GM19099 (cell line): Measurements from ENCODE around the gene TSPYL1.

ENCODE experiments used
- POLR2A ChIP-seq: IDR thresholded peaks from 3 replicates; pipeline ENCODE4 v1.6.1; 2011; ENCODE audit warnings: low read depth; ENCODE audit not compliant: insufficient read length; ENCODE audit errors: extremely low read depth

Gene TSPYL1

GRCh38 chr6:116279232-116280160, at the start of gene TSPYL1:
Gene TSPYL1, minus strand, starts transcription at chr6:116279930. Its CDS starts 100 bp downstream, at chr6:116279830.
- TF ChIP-seq POLR2A, result peak; percentile 88

- TF ChIP-seq POLR2A, result no peak
These were observed 49.4 kb upstream of the TSPYL1 start for GRCh38 chr6:116329156-116329555.

- TF ChIP-seq POLR2A, result no peak
These were observed 48.8 kb upstream of the TSPYL1 start for GRCh38 chr6:116328528-116328903.

GRCh38 chr6:116327803-116328527, 48.2 kb upstream of the TSPYL1 start:
- no peak for TF ChIP-seq POLR2A

- TF ChIP-seq POLR2A, result no peak
These were observed 47.3 kb upstream of the TSPYL1 start for GRCh38 chr6:116326996-116327395.

GRCh38 chr6:116326181-116326671, 46.5 kb upstream of the TSPYL1 start:
- no peak for TF ChIP-seq POLR2A

GRCh38 chr6:116323863-116324262, 44.1 kb upstream of the TSPYL1 start:
- no peak for TF ChIP-seq POLR2A

- no peak for TF ChIP-seq POLR2A
These were observed 37.2 kb upstream of the TSPYL1 start for GRCh38 chr6:116316772-116317467.

- TF ChIP-seq POLR2A, result no peak
These were observed 35.1 kb upstream of the TSPYL1 start for GRCh38 chr6:116314878-116315277.

GRCh38 chr6:116314218-116314617, 34.5 kb upstream of the TSPYL1 start:
- no peak for TF ChIP-seq POLR2A

- no peak for TF ChIP-seq POLR2A
These were observed 33.5 kb upstream of the TSPYL1 start for GRCh38 chr6:116313101-116313776.

GRCh38 chr6:116309657-116310056, 29.9 kb upstream of the TSPYL1 start:
- TF ChIP-seq POLR2A, result no peak

GRCh38 chr6:116309001-116309400, 29.3 kb upstream of the TSPYL1 start:
- TF ChIP-seq POLR2A, result no peak

- TF ChIP-seq POLR2A, result no peak
These were observed 27.9 kb upstream of the TSPYL1 start for GRCh38 chr6:116307633-116308032.
